Measurements from ENCODE around the gene PFDN2. TPM values are rescaled to one million over a fixed set of nuclear protein-coding genes. Genes with fewer than 3 reads are reported as not detected.

Gene PFDN2
- total and polyA plus RNA-seq, 10 of the 15 experiments (the other 5 are each of a cell fraction or from before 2014, with no cell fraction given): 30.0 to 141 (median 80.5) TPM

DNA sequence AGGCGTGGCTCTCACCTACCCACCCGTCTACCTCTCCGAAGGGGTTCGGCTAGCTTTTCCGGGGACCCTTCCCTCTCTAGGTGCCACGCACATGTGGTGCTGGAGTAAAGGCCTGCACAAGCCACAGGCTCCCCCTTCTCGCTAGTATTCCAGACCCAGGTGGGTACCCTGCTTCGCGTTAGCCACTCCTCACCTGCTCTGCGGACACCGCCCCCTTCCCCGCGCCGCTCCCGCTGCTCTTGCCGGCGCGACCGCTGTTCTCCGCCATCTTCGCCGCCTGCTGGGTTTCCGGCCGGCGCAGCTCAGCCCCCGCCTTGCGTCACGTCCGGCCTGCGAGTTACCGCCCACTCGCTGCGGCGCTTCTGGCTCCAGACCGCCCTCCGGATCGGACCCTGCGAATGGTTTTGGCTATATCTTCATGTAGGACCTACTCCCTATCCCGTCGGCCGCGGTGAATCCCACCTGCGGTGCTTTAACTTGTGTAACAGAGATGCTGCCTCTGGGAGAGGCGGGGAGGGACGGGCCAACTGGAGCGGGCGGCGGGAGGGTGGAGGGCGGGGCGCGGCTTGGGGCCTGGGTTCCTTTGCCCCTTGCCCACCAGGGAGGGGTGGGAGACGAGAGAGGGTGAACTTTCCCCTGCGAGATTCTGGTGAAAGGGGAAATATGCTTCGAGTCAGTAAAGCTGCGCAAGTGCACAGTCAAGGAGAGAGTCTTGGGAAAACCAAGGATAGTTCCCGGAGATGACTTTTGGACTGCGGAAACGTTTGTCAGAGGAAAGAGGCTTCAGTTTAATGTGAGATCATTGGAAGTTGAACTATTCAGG lies at the start of gene PFDN2, which contains the start of gene NIT1 (continued):
- TF ChIP-seq MTA2 (IDR thresholded peaks at IDR 0.05; ENCODE audit: low read depth) (no peak), SREBF2 (IDR thresholded peaks at IDR 0.05; ENCODE audit: low read length) (no peak), KLF5 (IDR thresholded peaks at IDR 0.05; ENCODE audit: partially characterized antibody) (no peak), NFXL1 (IDR thresholded peaks at IDR 0.05; ENCODE audit: borderline replicate concordance) (no peak)

DNA sequence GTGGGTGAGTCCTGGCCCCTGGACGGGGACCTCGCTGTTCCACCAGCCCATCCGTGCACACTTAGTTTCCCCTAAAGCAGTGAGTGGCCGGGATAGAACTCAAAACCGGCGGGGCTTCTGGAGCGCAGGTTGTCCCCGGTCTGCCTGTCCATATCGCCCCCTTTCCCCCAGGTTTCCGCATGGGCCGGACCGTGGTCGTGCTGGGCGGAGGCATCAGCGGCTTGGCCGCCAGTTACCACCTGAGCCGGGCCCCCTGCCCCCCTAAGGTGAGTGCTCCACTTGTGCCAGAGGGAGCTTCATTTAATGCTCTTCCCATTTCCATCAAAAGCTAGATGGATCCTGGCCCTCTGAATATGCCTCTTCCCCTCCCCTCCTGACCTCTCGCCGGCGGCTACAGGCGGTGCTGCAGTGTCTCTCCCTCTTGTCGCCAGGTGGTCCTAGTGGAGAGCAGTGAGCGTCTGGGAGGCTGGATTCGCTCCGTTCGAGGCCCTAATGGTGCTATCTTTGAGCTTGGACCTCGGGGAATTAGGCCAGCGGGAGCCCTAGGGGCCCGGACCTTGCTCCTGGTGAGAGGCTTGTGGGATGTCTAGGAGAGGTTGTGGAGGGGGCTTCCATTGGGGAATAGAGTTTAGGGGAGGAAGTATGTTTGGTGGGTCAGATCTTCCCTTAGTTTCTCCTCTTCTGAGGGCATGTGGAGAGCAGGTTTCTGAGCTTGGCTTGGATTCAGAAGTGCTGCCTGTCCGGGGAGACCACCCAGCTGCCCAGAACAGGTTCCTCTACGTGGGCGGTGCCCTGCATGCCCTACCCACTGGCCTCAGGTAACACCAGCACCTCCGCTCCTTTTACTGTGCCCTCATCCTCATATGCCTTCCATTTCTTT lies 49.1 kb upstream of the PFDN2 start:
- no TSS peak for BruUV-seq (replicated peaks)
- TF ChIP-seq LARP7 (IDR thresholded peaks at IDR 0.05) (peak; percentile 64; the same call in 1 of the 2 replicates), RBBP5 (conservative IDR thresholded peaks at IDR 0.05) (no peak)
- TF ChIP-seq, protein P1, sequence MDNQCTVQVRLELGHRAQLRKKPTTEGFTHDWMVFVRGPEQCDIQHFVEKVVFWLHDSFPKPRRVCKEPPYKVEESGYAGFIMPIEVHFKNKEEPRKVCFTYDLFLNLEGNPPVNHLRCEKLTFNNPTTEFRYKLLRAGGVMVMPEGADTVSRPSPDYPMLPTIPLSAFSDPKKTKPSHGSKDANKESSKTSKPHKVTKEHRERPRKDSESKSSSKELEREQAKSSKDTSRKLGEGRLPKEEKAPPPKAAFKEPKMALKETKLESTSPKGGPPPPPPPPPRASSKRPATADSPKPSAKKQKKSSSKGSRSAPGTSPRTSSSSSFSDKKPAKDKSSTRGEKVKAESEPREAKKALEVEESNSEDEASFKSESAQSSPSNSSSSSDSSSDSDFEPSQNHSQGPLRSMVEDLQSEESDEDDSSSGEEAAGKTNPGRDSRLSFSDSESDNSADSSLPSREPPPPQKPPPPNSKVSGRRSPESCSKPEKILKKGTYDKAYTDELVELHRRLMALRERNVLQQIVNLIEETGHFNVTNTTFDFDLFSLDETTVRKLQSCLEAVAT (IDR thresholded peaks at IDR 0.05): 0 out of 2 replicates have a peak, but pooled peaks have one; percentile 8
- Histone ChIP-seq H2AFZ (ENCODE audit: control insufficient read depth, low read depth, low read length) (peak overlapping the region; percentile 27), H3K4me1 (ENCODE audit: control insufficient read depth, insufficient read depth, low read length) (peaks cover 8% of the 10 kb centered on the region), H3K4me3 (peak overlapping the region; percentile 86), H3K4me2 (ENCODE audit: control insufficient read depth, insufficient read depth) (peak overlapping the region; percentile 99), H4K20me1 (ENCODE audit: control insufficient read depth, insufficient read depth) (no peaks in the 10 kb centered on the region), H3K79me2 (ENCODE audit: control insufficient read depth, insufficient read depth, low read length) (no peaks in the 10 kb centered on the region), H3K9me3 (replicated peaks; ENCODE audit: control insufficient read depth, insufficient read depth, low read length) (no peaks in the 10 kb centered on the region), H3K9ac (ENCODE audit: control insufficient read depth, insufficient read depth, low read length) (peak overlapping the region; percentile 64), H3K27me3 (replicated peaks in 1 of 2; ENCODE audit: control insufficient read depth in 2 of 2, insufficient read depth in 2 of 2, low read length in 1 of 2) (no peaks in the 10 kb centered on the region), H3K36me3 (ENCODE audit: control insufficient read depth in 2 of 2, insufficient read depth in 2 of 2, low read length in 1 of 2) (peaks cover 9 to 10% of the 10 kb centered on the region in 2 experiments), H3K27ac (ENCODE audit: control insufficient read depth, insufficient read depth) (peak overlapping the region; percentile 4)
- FAIRE-seq: no peak
- RAD21 ChIA-PET (ENCODE audit: unreplicated experiment): interaction anchor here (0.5 to 4.8 kb wide), 15 partner anchors 9 to 591 kb away, joined by 3 to 34 read pairs (median 6); partner anchors contain the start of genes ARHGAP30, B4GALT3, DEDD and NDUFS2
- in situ Hi-C loops (cut with MboI): no loop called here
- intact Hi-C loops (cut with micrococcal nuclease; ENCODE audit: unreplicated experiment): no loop called here
- WGBS (ENCODE audit: insufficient coverage, insufficient replicate concordance, low lambda C conversion rate, missing lambda C conversion rate): 5% methylated on average over 33 of the region's 33 CpGs
- POLR2A ChIA-PET: interaction anchor here (0.6 to 2.9 kb wide), 16 partner anchors 9 to 222 kb away, joined by 3 to 17 read pairs (median 6); partner anchors contain the start of genes ARHGAP30, B4GALT3, DEDD and NDUFS2
- ATAC-seq: peak; percentile 20
- CTCF ChIA-PET: interaction anchor here (0.6 to 5.0 kb wide), 20 partner anchors 9 to 222 kb away, joined by 3 to 60 read pairs (median 6); partner anchors contain the start of genes B4GALT3, NDUFS2, TOMM40L and UFC1
- SMC1A ChIA-PET (ENCODE audit: uncharacterized antibody, unreplicated experiment): interaction anchor here (0.8 to 3.5 kb wide), 15 partner anchors 9 to 215 kb away, joined by 3 to 18 read pairs (median 6); partner anchors contain the start of genes B4GALT3, NDUFS2, TOMM40L and UFC1
- DNase-seq (ENCODE audit: low read depth, low spot score): no peak
